Prostate gland (tissue), 2 donors: ENCODE data around the gene NUDT5.

ENCODE experiments used
- POLR2A ChIP-seq: fragments of 450-650 bp; IDR thresholded peaks from one replicate; pipeline ENCODE4 v1.6.1; 2016; ENCODE audit warnings: antibody characterized with exemption, mild to moderate bottlenecking
- TF ChIP-seq, protein P1 (sequence below), 4 experiments: fragments of 200-600 bp in 2 of 4; fragments of 450-650 bp in 2 of 4; sonication (generic) in 2 of 4; IDR thresholded peaks; 1 replicate in 3 of 4; 2 replicates in 1 of 4; pipeline ENCODE4 v1.5.1; 2016 to 2019; ENCODE audit warnings: antibody characterized with exemption in 4 of 4, mild to moderate bottlenecking in 2 of 4, moderate library complexity in 2 of 4

- TF ChIP-seq, protein P1, sequence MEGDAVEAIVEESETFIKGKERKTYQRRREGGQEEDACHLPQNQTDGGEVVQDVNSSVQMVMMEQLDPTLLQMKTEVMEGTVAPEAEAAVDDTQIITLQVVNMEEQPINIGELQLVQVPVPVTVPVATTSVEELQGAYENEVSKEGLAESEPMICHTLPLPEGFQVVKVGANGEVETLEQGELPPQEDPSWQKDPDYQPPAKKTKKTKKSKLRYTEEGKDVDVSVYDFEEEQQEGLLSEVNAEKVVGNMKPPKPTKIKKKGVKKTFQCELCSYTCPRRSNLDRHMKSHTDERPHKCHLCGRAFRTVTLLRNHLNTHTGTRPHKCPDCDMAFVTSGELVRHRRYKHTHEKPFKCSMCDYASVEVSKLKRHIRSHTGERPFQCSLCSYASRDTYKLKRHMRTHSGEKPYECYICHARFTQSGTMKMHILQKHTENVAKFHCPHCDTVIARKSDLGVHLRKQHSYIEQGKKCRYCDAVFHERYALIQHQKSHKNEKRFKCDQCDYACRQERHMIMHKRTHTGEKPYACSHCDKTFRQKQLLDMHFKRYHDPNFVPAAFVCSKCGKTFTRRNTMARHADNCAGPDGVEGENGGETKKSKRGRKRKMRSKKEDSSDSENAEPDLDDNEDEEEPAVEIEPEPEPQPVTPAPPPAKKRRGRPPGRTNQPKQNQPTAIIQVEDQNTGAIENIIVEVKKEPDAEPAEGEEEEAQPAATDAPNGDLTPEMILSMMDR (IDR thresholded peaks at IDR 0.05) = no peak
- no peak for TF ChIP-seq POLR2A
Observed at GRCh38 chr10:12200850-12201249, 5.2 kb upstream of the NUDT5 start.
